Measurements from ENCODE around the gene SLC10A7.

SLC10A7 gene

DNA sequence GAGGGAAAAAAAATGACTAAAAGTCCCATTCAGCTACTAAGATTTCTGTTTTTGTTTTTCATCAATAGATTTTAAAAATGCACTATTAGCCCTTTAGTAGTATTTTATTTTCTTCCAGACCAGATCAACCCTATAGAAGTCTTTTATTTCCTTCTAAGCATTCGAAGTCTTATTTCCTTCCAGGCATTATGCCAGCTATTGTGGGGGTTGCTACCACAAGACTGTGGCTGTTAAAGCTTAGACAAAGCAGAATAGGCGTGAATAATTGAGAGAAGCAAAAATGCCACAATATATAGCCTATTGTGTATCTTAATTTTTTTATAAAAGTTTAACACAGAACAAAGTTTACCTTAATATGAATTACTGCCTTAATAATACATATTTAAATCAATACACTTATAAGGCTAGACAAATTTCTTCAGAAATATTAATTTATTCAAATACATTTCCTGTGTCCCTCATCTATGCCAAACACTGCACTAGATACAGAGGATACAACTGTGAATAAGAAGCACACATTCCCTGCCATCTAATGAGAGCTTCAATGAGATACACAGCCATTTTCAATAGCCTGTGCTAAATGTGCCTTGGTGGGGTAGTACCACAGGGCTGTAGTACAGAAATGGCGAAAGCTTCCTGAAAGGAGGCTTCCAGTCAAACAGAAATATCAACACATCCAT lies 33.1 kb downstream of the SLC10A7 start:
- Histone ChIP-seq H3K9me3 (ENCODE audit: severe bottlenecking) (no peaks in the 10 kb centered on the region), H3K36me3 (ENCODE audit: low read depth) (no peaks in the 10 kb centered on the region), H3K27ac (ENCODE audit: poor library complexity, severe bottlenecking) (no peak overlapping the region), H3K4me1 (ENCODE audit: insufficient read depth, poor library complexity, severe bottlenecking) (no peaks in the 10 kb centered on the region), H3K27me3 (ENCODE audit: insufficient read depth, poor library complexity, severe bottlenecking) (no peaks in the 10 kb centered on the region), H3K4me3 (ENCODE audit: severe bottlenecking) (no peak overlapping the region)
- TF ChIP-seq, protein P1, sequence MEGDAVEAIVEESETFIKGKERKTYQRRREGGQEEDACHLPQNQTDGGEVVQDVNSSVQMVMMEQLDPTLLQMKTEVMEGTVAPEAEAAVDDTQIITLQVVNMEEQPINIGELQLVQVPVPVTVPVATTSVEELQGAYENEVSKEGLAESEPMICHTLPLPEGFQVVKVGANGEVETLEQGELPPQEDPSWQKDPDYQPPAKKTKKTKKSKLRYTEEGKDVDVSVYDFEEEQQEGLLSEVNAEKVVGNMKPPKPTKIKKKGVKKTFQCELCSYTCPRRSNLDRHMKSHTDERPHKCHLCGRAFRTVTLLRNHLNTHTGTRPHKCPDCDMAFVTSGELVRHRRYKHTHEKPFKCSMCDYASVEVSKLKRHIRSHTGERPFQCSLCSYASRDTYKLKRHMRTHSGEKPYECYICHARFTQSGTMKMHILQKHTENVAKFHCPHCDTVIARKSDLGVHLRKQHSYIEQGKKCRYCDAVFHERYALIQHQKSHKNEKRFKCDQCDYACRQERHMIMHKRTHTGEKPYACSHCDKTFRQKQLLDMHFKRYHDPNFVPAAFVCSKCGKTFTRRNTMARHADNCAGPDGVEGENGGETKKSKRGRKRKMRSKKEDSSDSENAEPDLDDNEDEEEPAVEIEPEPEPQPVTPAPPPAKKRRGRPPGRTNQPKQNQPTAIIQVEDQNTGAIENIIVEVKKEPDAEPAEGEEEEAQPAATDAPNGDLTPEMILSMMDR (IDR thresholded peaks at IDR 0.05; ENCODE audit: poor library complexity, severe bottlenecking), result no peak
- ATAC-seq (ENCODE audit: low read depth), result no peak
- DNase-seq (ENCODE audit: low spot score), result no peak

DNA sequence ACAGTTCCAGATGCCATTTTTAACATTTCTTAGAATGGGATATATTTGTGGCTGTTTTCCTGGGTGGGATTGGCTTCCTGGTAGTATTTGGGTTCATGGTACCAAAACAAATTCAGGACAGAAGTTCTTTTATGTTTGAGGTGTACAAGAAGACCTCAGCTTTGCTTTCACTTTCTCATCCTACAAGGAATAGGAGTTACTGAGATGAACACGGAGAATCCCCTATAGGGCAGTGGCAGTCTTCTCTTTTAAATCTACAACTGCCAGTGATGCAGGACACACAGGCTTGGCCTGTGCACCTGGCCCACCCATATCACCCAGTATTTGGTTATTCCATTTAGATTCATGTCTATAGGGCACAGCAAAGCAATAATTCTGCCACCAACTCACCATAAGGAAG lies 35.2 kb downstream of the SLC10A7 start:
- Histone ChIP-seq H3K9me3 (ENCODE audit: severe bottlenecking) (peaks cover 4% of the 10 kb centered on the region), H3K27ac (ENCODE audit: poor library complexity, severe bottlenecking) (no peak overlapping the region), H3K36me3 (ENCODE audit: low read depth) (no peaks in the 10 kb centered on the region), H3K27me3 (ENCODE audit: insufficient read depth, poor library complexity, severe bottlenecking) (no peaks in the 10 kb centered on the region), H3K4me3 (ENCODE audit: severe bottlenecking) (no peak overlapping the region), H3K4me1 (ENCODE audit: insufficient read depth, poor library complexity, severe bottlenecking) (no peaks in the 10 kb centered on the region)
- DNase-seq (ENCODE audit: low spot score) (no peak), ATAC-seq (ENCODE audit: low read depth) (no peak)
- TF ChIP-seq, protein P1 (IDR thresholded peaks at IDR 0.05; ENCODE audit: poor library complexity, severe bottlenecking), result no peak

DNA sequence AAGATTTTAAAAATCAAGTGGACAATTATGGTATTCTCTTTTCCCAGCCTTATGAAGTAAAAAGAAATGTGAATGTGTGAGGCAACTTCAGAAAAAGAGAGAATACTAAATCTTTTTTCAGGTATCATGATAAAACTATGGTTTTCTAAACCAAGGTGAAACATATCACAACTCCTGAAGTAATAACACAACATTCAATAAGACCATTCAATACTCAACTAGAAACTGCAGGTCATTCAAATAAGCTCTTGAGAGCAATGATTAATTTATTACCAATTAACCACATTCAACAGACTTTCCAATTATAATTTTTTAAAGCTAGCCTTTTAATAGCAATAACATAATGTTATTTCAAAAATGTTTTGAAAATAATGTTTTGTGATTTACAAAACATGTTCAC lies 35.8 kb downstream of the SLC10A7 start:
- no peak for DNase-seq (ENCODE audit: low spot score)
- Histone ChIP-seq H3K4me3 (ENCODE audit: severe bottlenecking) (no peak overlapping the region), H3K9me3 (ENCODE audit: severe bottlenecking) (peaks cover 4% of the 10 kb centered on the region), H3K27ac (ENCODE audit: poor library complexity, severe bottlenecking) (no peak overlapping the region), H3K4me1 (ENCODE audit: insufficient read depth, poor library complexity, severe bottlenecking) (no peaks in the 10 kb centered on the region), H3K36me3 (ENCODE audit: low read depth) (no peaks in the 10 kb centered on the region), H3K27me3 (ENCODE audit: insufficient read depth, poor library complexity, severe bottlenecking) (no peaks in the 10 kb centered on the region)
- no peak for ATAC-seq (ENCODE audit: low read depth)
- TF ChIP-seq, protein P1 (IDR thresholded peaks at IDR 0.05; ENCODE audit: poor library complexity, severe bottlenecking), result no peak

DNA sequence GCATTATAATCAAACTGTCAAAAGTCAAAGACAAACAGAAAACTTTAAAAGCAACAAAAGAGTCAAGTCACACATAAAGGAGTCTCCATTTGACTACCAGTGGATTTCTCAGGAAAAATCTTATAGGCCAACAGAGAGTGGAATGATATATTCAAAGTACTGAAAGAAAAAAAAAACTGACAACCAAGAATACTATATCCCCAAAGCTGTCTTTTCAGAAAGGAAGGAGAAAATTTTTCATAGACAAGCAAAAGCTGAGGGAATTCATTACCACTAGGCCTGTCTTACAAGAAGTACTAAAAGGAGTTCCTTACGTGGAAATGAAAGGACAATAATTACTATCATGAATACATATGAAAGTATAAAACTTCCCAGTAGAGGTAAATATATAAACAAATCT lies 39.0 kb downstream of the SLC10A7 start:
- DNase-seq (ENCODE audit: low spot score) (no peak), ATAC-seq (ENCODE audit: low read depth) (no peak)
- TF ChIP-seq, protein P1 (IDR thresholded peaks at IDR 0.05; ENCODE audit: poor library complexity, severe bottlenecking), result no peak
- H3K4me1 ChIP-seq (ENCODE audit: insufficient read depth, poor library complexity, severe bottlenecking), result no peaks in the 10 kb centered on the region
- peaks cover 4% of the 10 kb centered on the region for H3K9me3 ChIP-seq (ENCODE audit: severe bottlenecking)
- H3K4me3 ChIP-seq (ENCODE audit: severe bottlenecking), result no peak overlapping the region
- no peaks in the 10 kb centered on the region for H3K27me3 ChIP-seq (ENCODE audit: insufficient read depth, poor library complexity, severe bottlenecking)
- no peak overlapping the region for H3K27ac ChIP-seq (ENCODE audit: poor library complexity, severe bottlenecking)
- H3K36me3 ChIP-seq (ENCODE audit: low read depth), result no peaks in the 10 kb centered on the region

DNA sequence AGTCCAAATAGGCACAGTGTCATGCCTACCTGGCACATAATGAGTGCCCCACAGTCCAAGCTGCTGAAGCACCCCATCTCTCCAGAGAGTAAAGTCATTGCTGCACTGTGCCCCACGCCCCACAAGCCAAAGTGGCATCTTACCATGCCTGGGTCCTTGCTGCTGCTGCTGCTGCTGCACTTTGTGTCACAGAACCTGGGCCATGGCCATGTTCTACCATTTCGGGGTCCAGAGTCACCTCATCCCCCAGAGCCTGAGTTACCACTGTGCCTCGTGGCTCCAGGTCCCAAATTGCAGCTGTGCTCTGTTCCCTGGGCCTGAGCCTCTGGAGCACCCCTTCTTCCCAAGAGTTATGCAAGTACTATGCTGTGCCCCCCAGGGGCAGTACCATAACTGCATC lies 40.5 kb downstream of the SLC10A7 start:
- Histone ChIP-seq H3K4me3 (ENCODE audit: severe bottlenecking) (no peak overlapping the region), H3K4me1 (ENCODE audit: insufficient read depth, poor library complexity, severe bottlenecking) (peaks cover 3% of the 10 kb centered on the region), H3K36me3 (ENCODE audit: low read depth) (no peaks in the 10 kb centered on the region), H3K27ac (ENCODE audit: poor library complexity, severe bottlenecking) (no peak overlapping the region), H3K27me3 (ENCODE audit: insufficient read depth, poor library complexity, severe bottlenecking) (no peaks in the 10 kb centered on the region), H3K9me3 (ENCODE audit: severe bottlenecking) (peaks cover 4% of the 10 kb centered on the region)
- TF ChIP-seq, protein P1 (IDR thresholded peaks at IDR 0.05; ENCODE audit: poor library complexity, severe bottlenecking), result no peak
- DNase-seq (ENCODE audit: low spot score) (no peak), ATAC-seq (ENCODE audit: low read depth) (no peak)

All from RWPE2 (cell line).